Astrocyte of the hippocampus (primary cell): ENCODE measurements around the gene ODAD3.
"Not testable (repeated sequence)": the region's sequence is repeated elsewhere in the genome, so short reads cannot be mapped to it uniquely, and the experiment has no call there.

Source experiments
- DNase-seq: peaks from one replicate; pipeline ENCODE4 v3.0.0; 2011; ENCODE audit warnings: low read depth, low spot score

ODAD3 gene

DNA sequence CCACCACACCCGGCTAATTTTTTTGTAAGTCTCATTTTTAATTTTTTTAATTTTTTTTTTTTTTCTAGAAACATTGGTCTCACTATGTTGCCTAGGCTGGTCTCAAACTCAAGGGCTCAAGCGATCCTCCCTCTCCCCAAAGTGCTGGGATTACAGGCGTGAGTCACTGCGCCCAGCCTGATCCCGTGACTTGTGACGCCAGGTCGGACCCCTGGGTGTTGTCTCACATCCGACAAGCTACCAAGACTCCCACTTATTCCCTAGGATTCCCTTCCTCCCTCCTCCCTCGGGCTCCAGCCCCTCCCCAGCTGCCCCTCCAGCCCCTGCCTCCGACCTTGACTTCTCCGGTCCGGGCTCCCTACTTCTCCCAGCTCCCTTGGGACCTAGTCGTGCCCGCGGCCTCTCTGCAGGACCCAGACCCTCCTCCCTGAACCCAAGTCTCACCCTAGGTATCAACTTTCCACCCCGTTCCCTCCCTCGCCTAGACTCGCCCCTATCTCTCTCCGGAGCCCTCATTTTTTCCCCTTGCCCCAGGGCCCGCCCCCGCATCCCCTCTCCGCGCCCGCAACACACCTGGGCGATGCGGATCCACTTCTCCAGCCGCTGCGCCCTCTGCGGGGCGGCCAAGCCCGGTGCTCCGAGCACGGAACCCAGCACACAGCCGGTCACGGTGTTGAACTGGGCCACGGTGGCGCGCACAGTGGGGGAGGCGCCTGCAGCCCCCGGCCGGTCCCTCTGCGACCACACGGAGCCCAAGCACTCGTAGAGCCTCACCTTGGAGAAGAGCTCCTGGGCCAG lies 28.9 kb downstream of the ODAD3 start:
- no peak for DNase-seq

- no peak for DNase-seq
These were observed 30.2 kb downstream of the ODAD3 start for GRCh38 chr19:11404588-11405222.

DNA sequence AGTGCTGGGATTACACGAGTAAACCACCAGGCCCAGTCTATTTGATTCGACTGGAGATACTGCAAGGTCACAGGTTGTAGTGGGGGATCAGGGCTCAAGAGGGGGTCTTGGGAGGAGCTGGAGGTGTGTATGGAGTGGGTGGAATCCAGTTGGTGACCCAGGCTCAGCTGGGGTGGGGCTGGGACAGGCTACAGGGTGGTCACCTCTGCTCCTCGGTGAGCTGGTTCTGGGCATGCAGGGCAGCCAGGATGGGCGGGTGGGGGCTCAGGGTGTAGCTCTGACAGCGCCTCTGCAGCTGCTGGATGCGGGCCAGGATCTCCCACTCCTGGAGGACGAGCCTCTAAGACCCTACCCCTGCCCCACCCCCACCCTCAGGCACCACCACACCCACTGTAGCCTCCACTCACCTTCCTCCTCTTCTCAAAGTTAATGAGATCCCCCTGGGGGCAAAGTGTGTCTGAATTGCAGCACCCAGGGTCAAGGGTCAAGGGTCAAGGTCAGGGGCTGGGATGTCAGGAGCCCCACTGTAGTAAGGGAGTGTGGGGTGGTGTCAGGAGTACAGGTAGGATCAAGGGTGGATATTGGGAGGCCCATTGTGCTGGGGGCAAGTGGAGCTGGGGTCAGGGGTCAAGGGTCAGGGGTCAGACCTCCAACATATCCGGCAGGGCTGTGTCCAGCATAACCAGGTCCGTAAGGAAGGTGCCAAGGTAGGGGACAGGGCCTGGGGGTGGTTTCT lies 32.9 kb downstream of the ODAD3 start:
- DNase-seq, result no peak

- no peak for DNase-seq
These were observed 34.1 kb downstream of the ODAD3 start for GRCh38 chr19:11400798-11401197.

- no peak for DNase-seq
These were observed 35.3 kb downstream of the ODAD3 start for GRCh38 chr19:11399667-11400066.

DNA sequence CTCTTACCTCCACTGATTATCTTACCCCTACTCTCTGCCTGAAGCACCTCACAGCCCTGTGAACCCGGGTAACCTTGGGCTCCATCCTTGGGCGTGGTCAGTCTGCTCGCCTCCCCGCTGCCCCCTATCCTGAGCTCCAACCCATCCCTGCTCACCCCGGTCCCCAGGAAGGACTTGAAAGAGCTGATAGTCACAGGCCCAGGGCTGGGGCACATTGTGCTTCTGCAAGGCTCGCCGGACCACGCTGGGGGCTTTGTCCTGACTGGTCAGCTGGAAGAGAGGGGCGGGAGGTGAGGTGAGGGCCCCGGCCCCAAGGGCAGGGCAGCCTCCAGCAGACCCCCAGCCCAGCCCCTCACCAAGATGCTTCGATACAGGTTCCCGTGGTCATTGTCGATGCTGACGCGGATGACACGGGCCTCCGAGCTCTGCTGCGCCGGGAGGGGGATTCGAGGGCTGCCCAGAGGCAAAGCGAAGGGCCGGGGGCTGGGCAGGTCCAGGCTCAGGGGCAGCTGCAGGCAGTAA lies 37.8 kb downstream of the ODAD3 start:
- DNase-seq, result no peak

DNA sequence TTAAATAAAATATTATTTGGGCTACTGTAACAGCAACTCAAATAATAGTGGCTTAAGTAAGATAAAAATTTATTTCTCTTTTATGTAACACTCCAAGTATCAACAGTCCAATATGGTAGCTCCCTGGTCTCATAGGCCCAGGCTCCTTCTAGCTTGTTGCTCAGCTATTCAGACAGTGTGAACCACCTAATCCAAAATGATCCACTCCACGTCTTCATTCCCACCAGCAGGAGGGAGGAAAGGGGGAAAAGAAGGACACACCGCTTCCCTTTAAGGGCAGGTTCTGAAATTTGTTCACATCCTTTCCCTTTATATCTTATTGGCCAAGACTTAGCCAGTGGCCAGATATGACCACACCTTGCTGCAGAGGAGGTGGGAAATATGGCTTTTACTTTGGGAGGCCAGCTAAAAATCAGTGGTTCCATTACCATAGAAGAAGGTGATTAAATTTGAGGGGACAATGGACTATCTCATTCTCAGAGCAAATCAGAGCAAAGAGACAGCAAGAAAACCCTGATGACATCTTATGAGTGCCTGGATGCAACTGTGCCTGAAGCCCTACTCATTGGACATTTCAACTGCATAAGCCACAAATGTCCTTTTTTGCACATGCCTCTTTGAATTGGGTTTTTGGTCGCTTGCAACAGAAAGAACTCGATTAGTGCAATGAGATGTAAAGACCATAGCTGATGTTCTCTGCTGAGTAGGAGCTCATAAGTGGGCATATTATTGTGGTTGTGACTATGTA lies 43.8 kb downstream of the ODAD3 start:
- no peak for DNase-seq

DNA sequence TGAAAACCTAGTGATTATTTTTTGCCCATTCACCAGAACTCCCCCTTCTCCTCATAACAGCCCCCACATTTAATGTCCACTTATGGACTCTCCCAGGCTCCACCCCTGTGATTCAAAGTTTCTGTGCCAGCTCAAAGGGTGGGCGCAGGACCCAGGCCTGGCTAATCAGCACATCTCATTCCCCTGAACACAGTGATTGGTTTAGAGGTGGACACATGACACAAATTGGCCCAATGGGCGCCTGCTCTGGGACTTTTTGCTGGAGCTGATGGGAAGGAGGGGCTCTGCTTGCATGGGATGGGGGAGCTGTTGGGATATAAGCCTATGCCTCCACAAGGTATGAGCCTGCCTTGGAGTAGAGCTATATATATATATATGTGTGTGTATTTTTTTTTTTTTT lies 44.6 kb downstream of the ODAD3 start:
- DNase-seq, result no peak

DNA sequence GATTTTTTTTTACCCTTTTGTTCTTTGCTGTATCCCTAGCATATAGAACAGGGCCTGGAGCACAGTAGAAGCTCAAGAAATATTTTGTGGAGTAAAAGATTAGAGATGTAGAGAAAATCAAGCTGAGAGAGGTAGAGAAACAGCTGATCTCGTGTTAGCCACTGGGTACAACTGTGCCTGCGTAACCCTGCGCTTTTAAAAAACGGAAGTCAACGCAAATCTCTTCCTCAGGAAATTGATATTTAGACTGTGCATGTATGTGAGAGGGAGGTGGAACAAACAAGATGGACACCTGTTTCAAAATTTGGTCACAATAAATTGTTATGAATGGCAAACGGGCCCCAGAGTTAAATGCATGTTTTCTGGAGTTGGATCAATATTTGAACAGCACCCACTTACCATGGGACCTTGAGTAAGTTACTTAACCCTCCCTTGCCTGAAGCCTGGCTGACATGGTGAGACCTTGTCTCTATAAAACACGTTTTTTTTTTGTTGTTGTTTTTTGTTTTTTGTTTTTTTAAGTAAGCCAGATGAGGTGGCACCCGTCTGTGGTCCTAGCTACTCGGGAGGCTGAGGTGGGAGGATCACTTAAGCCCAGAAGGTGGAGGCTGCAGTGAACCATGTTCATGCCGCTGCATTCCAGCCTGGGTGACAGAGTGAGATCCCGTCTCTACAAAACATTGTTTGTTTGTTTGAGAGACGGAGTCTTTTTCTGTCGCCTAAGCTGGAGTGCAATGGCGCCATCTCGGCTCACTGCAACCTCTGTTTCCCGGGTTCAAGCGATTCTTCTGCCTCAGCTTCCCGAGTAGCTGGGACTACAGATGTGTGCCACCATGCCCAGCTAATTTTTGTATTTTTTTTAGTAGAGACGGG lies 47.5 kb downstream of the ODAD3 start:
- no peak for DNase-seq

DNA sequence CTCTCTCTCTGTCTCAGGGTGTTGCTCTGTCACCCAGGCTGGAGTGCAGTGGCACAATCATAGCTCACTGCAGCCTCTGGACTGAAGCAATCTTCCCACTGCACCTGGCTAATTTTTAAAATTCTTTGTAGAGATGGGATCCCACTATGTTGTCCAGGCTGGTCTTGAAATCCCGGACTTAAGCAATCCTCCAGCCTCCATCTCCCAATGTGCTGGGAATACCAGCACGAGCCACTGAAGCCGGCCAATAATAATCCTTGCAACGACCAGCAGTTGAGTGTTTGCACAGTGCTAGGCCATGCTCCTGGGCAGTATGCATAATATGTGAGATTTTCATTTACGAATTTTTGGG lies 50.2 kb downstream of the ODAD3 start:
- DNase-seq, result no peak

DNA sequence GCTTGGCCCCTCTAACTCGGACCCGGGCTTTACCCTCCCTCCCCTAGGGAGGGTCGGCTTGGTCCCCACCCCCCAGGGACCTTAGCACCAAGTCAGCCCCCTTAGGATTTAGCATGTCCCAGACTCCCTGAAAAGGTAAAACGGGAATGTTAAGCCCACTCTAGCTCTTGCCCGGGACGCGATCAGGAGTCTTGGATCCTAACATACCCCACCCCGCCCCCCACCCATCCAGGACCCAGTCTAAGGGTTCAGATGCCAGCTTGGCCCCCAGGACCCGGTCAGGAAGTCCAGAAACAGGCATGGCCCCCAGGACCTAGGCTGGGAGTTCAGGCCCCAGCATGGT lies 51.2 kb downstream of the ODAD3 start:
- DNase-seq, result no peak

DNA sequence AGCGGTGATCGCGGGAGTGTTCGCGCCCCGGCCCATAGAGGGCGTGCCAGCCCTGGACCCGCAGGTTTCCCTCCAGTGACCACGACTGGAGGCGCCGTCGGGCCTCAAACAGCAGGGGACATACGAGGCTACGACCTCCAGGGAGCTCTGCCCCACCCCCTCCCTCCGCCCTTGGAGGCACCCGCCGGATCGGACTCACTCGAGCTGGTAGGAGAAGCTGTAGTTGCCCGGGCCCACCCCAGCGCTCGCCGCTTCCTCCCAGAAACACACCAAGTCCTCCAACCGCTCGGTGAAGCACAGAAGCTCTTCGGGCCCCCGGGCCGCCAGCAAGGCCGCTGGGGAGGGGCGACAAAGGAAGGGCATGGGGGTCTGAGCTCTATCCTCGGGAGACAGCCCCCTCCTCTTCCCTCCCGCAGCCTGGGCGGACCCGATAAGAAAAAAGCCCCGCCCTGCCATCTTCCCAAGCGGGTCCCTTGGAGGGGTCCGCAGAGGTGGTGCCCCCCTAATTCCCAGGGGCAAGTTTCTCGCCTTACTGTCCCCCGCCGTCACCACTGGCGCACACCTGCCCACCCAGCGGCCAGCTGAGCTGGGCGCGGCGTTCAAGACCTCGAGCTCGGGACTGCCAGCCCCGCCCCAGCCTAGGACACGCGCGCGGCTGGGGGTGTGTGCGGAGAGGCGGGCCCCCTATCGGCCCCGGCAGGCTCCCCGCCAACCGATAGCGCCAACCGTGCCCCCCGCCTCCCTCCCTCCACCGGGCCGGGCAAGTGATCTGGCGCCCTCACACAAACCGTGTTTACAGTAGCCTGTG lies 51.8 kb downstream of the ODAD3 start:
- peak; percentile 28 for DNase-seq

GRCh38 chr19:11380653-11381537 lies 54.0 kb downstream of the ODAD3 start:
- DNase-seq, result peak; percentile 96

DNA sequence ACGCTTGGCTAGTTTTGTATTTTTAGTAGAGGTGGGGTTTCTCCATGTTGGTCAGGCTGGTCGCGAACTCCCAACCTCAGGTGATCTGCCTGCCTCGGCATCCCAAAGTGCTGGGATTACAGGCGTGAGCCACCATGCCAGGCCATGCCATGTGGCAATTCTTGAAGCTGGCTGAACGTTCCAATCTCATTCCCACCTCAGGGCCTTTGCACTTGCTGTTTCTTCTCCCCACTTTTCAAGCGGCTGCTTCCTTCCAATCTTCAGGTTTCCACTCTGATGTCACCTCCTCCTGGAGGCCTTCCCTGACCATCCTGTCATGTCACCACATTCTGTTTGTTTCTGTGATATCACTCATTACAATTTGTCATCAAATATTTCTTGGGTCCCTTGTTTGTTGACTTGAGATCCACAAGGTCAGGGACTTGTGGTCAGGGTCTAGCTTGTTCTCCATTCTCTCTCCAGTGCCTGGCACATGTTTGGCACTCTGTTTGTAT lies 55.0 kb downstream of the ODAD3 start:
- no peak for DNase-seq

DNA sequence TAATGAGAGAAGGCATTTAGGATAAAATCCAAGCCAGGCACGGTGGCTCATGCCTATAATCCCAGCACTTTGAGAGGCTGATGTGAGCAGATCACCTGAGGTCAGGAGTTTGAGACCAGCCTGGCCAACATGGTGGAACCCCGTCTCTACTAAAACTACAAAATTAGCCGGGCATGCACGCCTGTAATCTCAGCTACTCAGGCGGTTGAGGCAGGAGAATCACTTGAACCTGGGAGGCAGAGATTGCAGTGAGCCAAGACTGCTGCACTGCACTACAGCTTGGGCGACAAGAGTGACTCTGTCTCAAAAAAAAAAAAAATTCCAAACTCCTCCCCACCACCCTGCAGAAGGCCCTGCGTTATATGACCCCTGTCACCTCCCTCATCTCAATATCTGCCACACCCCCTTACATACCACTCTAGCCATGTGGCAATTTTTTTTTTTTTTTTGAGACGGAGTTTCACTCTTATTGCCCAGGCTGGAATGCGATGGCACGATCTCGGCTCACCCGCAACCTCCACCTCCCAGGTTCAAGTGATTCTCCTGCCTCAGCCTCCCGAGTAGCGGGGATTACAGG lies 55.6 kb downstream of the ODAD3 start:
- not testable (repeated sequence) for DNase-seq

DNA sequence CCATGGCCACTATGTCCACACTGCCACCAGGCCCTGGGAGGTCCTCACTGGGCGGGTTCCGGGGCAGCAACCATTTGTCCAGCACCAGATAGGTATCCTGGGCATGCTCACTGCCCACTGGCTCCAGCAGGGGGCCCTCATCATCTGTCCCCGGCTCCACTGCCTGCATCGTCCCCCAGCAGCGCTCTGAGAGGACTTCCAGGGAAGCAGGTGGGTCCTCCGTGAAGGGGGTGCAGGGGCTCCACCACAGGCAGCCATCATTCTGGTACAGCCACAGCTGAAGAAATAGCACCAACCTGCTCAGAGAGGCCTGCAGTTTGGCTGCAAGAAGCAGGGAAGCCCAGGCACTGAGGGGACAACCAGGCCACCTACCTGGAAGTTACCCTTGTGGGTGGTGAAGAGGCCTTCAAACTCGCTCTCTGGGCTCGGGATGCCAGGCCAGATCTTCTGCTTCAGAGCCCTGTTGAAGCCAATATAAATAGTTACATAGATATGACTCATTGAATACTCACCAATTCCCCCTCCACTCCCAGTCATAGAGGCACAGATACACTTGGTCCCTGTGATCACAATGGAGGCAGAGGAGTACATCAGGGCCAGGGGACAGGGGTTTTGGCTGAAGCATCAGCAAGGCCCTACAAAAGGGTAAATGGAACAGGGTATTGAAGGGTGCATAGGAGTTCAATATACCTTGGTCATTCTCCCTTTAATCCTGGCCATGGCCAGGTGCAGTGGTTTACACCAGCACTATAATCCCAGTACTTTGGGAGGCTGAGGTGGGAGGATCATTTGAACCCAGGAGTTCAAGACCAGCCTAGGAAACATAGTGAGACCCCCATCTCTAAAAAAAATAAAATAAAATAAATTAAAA lies 56.4 kb downstream of the ODAD3 start:
- peak; percentile 60 for DNase-seq

DNA sequence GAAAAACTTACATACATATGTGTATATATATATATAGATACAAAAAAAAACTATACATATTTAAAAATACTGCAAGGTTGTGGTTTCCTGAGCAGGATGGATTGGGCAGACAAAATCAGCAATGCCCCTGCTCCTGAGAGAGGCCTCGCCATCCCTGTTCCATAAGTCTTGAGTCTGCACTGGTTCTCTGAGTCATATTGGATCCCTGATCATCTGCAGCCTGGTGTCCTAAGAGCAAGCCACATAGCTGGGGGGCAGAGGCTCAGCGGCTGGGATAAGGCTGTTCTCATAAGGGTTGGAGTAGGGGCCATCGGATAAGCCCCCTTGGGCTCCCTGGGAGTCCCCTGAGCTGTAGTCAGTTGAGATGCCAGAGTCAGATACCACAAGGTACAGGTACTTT lies 57.2 kb downstream of the ODAD3 start:
- DNase-seq, result peak; percentile 16

DNA sequence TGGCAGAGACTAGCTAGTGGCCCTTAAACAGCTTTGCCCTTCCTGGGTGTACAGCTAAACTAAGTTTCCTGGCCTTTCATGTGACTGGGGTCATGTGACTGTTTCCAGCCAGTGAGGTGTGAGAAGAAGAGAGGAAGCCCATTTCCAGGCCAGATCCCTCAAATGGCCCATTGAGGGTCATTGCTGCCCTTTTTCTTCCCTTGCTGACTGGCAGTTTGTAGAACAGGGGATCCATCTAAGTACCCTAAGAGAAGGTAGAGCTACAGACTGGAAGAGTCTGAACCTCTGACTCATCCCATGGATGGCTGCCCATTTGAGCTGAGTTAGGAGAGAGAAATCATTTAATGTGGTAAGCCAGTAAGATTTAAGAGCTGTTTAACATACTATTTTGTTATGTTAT lies 57.7 kb downstream of the ODAD3 start:
- peak; percentile 90 for DNase-seq
